ENCODE results near the gene FAM200C.

DNA sequence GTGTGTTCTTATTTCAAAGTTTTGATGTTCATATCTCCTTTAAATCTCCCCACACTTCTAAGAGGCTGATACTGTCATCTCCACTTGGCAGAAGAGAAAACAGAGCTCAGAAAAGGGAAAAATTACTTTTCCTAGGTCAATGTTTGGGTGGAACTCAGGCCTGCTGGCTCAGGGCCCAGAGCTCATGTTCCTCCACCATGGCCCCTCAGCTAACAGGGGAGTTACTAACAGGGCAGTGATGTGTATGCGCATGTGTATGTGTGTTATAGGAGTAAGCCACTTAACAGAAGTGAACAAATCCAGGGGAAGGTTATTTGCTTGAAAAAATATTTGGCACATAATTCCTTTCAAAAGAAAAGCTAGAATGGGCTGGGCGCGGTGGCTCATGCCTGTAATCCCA lies 32.0 kb downstream of the FAM200C start:
- TF ChIP-seq, protein P1, sequence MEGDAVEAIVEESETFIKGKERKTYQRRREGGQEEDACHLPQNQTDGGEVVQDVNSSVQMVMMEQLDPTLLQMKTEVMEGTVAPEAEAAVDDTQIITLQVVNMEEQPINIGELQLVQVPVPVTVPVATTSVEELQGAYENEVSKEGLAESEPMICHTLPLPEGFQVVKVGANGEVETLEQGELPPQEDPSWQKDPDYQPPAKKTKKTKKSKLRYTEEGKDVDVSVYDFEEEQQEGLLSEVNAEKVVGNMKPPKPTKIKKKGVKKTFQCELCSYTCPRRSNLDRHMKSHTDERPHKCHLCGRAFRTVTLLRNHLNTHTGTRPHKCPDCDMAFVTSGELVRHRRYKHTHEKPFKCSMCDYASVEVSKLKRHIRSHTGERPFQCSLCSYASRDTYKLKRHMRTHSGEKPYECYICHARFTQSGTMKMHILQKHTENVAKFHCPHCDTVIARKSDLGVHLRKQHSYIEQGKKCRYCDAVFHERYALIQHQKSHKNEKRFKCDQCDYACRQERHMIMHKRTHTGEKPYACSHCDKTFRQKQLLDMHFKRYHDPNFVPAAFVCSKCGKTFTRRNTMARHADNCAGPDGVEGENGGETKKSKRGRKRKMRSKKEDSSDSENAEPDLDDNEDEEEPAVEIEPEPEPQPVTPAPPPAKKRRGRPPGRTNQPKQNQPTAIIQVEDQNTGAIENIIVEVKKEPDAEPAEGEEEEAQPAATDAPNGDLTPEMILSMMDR (IDR thresholded peaks at IDR 0.05; ENCODE audit: poor library complexity) = no peak
- no peak for TF ChIP-seq EZH2phosphoT487 (IDR thresholded peaks at IDR 0.05; ENCODE audit: low read depth, severe bottlenecking, unreplicated experiment)

Data from hepatocyte (in vitro differentiated cells).